ENCODE results near the gene WDR83.

DNA sequence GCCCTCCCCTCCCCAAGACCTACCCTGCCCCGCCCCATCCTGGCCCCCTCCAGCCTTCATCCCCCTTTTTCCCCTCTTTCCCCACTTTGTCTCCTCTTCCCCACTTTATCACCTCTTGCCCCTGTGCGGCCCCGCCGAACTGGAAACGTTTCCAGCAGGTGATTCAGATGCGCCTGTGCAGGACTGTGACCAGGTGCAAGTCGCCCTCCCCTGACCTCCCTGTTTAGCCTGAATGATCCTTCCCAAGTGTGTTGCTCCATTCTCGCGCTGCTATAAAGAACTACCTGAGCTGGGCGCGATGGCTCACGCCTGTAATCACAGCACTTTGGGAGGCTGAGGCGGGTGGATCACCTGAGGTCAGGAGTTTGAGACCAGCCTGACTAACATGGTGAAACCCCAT, 30.0 kb upstream of the WDR83 start:
- no peak for TF ChIP-seq CTCF (IDR thresholded peaks at IDR 0.05)
- TF ChIP-seq EP300 (IDR thresholded peaks at IDR 0.05): no peak
- no peak for TF ChIP-seq POLR2A (IDR thresholded peaks at IDR 0.05; ENCODE audit: low read length)
- no peak for TF ChIP-seq ZC3H11A (IDR thresholded peaks at IDR 0.05)
- no peak for TF ChIP-seq NR3C1 (IDR thresholded peaks at IDR 0.05)
